Ovary (tissue), 3 donors: ENCODE data around the gene CYGB.

ENCODE experiments used
- EP300 ChIP-seq: sonication (generic); formaldehyde crosslinking; IDR thresholded peaks from one replicate; pipeline ENCODE4 v1.6.1; 2017; ENCODE audit warnings: antibody characterized with exemption
- POLR2A ChIP-seq: fragments of 450-650 bp; IDR thresholded peaks from one replicate; pipeline ENCODE4 v1.6.1; 2017; ENCODE audit warnings: antibody characterized with exemption, mild to moderate bottlenecking, moderate library complexity
- TF ChIP-seq, protein P1 (sequence below), 3 donors: fragments of 450-650 bp in 2 of 3; fragments of 200-600 bp in 1 of 3; IDR thresholded peaks; one replicate each; pipeline versions ENCODE4 v1.5.1 to v1.8.0; 2016 to 2022; ENCODE audit warnings: antibody characterized with exemption in 3 of 3, mild to moderate bottlenecking in 1 of 3
- donor health status: DM: no; HTN: no; CAD: no.

DNA sequence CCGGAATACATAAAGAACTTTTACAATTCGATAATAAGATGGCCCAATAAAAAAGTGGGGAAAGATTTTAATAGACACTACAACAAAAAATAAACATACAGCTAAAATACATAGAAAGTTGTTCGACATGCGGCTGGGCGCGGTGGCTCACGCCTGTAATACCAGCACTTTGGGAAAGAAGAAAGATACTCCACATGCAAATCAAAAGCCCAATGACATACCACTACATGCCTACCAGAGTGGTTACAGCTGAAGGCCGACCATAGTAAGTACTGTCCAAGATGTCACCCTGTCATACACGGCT is 11.7 kb upstream of the CYGB start:
- no peak for TF ChIP-seq EP300
- TF ChIP-seq, protein P1, sequence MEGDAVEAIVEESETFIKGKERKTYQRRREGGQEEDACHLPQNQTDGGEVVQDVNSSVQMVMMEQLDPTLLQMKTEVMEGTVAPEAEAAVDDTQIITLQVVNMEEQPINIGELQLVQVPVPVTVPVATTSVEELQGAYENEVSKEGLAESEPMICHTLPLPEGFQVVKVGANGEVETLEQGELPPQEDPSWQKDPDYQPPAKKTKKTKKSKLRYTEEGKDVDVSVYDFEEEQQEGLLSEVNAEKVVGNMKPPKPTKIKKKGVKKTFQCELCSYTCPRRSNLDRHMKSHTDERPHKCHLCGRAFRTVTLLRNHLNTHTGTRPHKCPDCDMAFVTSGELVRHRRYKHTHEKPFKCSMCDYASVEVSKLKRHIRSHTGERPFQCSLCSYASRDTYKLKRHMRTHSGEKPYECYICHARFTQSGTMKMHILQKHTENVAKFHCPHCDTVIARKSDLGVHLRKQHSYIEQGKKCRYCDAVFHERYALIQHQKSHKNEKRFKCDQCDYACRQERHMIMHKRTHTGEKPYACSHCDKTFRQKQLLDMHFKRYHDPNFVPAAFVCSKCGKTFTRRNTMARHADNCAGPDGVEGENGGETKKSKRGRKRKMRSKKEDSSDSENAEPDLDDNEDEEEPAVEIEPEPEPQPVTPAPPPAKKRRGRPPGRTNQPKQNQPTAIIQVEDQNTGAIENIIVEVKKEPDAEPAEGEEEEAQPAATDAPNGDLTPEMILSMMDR (IDR thresholded peaks at IDR 0.05): no peak
- TF ChIP-seq POLR2A: no peak
